NOMO-1 treated with dmso at 0.1 percent for 144 hours (cell line): Measurements from ENCODE around the gene SETD2.
"Not testable (repeated sequence)": the region's sequence is repeated elsewhere in the genome, so short reads cannot be mapped to it uniquely, and the experiment has no call there.

Experiments used
- DNase-seq: peaks from one replicate; lab custom pipeline; 2025; ENCODE audit not compliant: unreplicated experiment; lab: John Stamatoyannopoulos, UW

Gene SETD2, protein sequence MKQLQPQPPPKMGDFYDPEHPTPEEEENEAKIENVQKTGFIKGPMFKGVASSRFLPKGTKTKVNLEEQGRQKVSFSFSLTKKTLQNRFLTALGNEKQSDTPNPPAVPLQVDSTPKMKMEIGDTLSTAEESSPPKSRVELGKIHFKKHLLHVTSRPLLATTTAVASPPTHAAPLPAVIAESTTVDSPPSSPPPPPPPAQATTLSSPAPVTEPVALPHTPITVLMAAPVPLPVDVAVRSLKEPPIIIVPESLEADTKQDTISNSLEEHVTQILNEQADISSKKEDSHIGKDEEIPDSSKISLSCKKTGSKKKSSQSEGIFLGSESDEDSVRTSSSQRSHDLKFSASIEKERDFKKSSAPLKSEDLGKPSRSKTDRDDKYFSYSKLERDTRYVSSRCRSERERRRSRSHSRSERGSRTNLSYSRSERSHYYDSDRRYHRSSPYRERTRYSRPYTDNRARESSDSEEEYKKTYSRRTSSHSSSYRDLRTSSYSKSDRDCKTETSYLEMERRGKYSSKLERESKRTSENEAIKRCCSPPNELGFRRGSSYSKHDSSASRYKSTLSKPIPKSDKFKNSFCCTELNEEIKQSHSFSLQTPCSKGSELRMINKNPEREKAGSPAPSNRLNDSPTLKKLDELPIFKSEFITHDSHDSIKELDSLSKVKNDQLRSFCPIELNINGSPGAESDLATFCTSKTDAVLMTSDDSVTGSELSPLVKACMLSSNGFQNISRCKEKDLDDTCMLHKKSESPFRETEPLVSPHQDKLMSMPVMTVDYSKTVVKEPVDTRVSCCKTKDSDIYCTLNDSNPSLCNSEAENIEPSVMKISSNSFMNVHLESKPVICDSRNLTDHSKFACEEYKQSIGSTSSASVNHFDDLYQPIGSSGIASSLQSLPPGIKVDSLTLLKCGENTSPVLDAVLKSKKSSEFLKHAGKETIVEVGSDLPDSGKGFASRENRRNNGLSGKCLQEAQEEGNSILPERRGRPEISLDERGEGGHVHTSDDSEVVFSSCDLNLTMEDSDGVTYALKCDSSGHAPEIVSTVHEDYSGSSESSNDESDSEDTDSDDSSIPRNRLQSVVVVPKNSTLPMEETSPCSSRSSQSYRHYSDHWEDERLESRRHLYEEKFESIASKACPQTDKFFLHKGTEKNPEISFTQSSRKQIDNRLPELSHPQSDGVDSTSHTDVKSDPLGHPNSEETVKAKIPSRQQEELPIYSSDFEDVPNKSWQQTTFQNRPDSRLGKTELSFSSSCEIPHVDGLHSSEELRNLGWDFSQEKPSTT (N-terminal part only)

DNA sequence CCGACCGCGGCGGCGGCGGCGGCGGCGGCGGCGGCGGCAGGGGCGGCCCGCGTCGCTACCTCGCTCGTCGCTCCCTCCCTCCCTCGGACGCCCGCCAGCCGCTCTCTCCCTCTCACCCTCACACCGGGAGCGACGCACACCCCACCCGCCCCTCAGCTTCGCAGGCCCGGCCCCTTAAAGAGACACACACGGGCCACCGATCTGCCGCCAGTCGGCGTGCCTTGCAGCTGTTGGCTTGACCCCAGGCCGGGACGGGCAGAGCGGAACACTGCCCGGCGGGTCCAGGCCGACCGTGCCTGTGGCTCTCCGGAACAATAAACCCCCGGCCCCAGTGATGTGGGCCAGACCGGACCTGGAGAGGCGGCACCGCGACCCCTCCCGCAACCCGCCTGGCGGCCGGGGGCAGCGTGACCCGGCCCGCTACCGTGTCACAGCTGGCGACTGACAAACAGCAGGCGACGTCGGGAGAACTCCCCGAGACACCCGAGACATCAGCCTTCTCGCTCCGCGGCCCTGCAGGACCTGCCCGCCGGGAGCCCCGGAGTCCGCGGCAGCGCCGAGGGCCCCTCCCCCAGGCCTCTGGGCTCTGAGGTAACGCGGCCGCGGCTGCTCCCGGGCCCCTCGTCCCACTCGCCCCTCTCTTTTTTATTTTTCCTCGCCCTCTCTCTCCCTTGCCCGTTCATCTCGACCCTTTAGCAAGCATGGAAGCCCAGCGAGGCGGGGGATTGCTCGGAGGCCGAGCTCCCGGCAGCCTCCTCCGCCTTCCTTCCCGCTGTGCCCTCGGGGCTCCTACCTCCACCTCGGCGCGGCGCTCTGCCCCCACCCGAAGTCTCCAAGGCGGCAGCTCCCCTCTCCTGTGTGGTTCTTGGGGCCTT lies at the start of gene SETD2:
SETD2 (minus strand) TSS at position 107 of the 875 bp plus-strand sequence. CDS start 189 bp downstream, outside the sequence.
- DNase-seq: peak; percentile 89

DNA sequence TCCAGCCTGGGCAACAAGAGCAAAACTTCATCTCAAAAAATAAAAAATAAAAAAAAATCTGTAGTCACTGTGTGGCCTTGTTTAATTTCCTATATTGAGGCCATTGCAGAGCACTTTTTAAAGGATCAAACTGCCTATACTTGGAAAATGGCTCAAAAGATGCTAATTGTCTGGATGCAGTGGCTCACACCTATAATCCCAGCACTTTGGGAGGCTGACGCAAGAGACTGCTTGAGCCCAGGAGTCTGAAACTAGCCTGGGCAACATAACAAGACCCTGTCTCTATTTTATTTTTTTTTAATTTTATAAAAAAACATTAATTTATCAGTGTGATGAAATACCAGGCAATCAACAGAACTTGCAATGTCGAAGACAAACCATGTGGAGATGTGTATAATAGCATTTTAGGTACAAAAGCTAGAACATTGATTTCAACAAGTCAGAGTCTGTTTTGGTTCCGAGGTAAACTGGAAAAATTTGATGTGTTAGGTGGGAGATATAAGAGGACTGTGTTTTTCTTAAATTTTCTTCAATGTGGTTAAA lies 47.0 kb upstream of the SETD2 start:
- no peak for DNase-seq

DNA sequence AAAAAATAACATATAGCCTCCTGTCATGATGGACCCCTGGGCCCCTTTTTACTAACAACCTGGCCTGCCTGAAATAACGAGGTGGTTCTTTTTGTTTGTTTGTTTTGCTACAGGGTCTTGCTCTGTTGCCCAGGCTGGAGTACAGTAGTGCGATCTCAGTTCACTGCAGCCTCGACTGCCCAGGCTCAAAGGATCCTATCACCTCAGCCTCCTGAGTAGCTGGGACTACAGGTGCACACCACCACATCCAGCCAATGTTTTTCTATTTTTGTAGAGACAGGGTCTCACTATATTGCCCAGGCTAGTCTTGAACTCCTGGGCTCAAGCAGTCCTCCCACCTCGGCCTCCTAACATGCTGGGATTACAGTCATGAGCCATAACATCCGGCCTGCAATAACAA lies 42.1 kb upstream of the SETD2 start:
- DNase-seq: not testable (repeated sequence)

DNA sequence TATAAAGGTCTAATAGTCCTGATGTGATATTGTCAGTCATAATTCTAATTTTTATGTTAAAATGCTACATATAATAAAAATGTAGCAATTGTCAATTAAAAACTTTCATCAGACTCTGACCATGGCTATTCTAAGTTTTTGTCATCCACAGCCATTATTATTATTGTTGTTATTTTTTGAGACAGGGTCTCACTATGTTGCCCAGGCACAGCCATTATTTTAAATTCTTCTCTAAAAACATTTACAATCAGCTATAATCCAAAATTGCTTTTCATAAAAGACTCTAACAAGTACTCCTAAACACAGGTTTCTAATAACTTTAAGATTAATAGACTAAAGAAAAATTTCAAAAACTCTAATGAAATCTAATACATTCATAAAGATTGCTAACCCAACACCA lies 41.0 kb upstream of the SETD2 start:
- no peak for DNase-seq

DNA sequence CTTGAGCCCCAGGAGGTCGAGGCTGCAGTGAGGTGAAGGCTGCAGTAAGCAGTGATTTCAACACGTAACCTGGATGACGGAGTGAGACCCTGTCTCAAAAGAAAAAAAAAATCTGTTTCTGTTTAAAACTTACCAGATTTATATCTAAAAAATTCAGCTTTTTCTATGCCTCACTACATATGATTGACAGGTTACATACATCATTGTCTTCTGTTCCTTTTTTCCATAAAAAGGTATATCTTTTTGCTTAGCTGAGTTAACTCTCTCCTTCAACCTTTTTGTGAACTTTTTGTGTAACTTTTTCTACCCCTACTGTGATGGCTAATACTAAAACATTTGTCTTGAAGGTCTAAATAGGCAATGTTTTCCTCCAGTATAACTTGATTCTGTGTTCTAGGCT lies 38.6 kb upstream of the SETD2 start:
- DNase-seq: no peak

DNA sequence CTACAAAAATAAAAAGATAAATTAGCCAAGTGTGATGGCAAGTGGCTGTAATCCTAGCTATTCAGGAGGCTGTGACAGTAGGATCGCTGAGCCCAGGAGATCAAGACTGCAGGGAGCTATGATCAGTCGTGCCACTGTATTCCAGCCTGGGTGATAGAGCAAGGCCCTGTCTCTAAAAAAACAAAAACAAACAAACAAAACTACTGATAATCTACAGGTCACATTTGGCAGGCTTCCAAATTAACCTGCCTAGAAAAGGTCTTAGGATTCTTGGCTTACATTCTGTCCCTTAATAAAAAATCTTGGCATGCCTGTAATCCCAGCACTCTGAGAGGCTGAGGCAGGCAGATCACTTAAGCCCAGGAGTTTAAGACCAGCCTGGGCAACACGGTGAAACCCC lies 33.4 kb upstream of the SETD2 start:
- DNase-seq: no peak

DNA sequence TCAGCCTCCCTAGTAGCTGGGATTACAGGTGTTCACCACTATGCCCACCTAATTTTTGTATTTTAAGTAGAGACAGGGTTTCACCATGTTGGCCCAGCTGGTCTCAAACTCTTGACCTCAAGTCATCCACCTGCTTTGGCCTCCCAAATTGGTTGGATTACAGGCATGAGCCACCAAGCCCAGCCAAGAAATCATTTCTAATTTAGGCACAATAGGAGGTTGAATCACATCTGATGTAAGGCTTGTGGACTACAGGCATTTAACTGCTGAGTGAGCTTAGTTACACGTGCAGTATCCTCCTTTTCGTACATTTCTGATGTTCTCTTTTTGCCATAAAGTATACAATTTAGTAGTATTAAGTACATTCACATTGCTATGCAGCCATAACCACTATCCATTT lies 31.1 kb upstream of the SETD2 start:
- no peak for DNase-seq

DNA sequence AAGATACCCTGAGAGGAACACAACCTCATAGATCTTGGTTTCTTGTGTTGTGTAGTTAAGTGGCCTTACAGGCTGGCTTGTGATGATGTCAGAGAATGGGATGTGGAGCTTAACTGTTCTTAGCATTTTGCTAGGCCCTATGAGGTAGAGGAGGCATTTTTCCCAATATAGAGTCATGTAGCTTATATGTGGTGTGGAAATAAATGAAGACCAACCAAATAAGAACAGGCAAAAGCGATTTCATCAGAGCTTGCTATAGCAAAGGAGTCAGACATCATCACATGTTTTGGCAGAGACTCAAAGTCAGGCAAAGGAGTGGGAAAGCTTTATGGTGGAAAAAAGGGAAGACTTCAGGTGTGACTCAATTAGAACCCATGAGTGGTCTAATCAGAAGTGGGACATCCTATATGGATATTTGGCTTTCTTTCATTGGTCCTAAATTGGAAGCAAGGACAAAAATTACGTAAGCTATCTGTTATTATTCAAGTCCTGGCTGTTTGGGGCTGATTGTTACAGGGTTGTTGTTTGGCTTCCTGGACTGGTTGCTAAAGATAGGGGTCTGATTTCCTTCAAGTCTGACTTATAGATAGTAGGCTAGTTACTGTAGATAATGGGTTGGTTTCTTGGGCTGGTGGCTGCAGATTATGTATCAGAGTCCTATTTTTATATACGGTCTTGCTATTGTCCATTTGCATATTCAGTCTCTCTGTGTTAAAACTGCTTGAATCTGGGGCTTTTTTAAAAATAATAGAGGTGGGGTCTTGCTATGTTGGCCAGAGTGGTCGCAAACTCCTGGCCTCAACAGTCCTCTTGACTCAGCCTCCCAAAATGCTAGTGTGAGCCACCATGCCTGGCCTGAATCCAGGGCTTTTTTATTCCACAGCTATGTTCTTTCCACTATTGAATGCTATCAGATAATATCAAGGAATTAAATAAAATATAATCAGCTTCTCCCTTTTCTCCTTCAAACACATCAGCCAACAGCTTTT lies 30.3 kb upstream of the SETD2 start:
- no peak for DNase-seq

DNA sequence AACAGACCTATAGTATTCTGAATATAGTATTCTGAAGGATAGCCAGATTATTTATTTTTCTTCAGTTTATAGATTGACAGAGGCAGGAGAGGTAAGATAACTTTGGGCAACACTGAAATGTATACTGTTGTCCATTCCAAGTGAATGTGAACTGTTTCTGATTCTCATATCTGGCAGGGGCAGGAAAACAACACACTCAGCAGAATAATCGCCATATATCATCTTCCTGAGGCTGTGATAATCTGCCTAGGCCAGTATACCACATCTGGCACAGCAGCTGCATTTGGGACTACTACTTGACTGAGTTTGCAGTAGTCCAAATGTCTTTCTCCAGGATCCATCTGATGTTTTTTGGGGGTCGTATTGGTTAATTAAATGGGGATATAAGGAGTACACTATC lies 22.4 kb upstream of the SETD2 start:
- no peak for DNase-seq

DNA sequence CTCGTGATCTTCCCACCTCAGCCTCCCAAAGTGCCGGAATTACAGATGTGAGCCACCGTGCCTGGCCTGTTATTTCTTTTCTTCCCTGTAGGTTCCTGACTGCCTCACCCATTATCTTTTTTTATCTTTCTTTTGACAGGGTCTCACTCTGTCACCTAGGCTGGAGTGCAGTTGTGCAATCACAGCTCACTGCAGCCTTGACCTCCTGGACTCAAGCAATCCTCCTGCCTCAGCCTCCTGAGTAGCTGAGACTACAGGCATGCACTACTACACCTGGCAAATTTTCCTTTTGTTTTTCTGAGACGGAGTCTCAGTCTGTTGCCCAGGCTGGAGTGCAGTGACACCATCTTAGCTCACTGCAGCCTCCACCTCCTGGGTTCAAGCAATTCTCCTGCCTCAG lies 17.8 kb upstream of the SETD2 start:
- DNase-seq: not testable (repeated sequence)

DNA sequence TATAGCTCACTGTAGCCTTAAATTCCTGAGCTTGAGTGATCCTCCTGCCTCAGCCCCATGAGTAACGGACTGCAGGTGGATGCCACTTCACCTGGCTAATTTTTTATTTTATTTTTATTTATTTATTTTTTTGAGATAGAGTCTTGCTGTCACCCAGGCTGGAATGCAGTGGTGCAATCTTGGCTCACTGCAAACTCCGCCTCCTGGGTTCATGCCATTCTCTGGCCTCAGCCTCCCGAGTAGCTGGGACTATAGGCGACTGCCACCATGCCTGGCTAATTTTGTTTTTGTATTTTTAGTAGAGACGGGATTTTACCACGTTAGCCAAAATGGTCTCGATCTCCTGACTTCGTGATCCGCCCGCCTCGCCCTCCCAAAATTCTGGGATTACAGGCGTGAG lies 16.1 kb upstream of the SETD2 start:
- not testable (repeated sequence) for DNase-seq

DNA sequence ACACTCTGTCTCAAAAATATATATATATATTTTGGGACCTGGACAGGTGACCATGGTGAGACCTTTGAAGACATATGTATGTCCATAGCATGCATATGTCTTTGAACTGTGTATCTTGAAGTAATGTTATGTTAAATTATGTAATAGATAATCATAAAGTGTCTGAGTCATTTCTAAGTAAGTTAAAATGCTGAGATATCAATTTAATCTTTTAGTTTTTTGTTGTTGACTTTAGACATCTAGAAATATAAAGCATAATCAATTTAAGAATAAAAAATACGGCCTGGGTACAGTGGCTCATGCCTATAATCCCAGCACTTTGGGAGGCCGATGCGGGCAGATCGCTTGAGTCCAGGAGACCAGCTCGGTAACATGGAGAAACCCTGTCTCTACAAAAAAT lies 12.7 kb upstream of the SETD2 start:
- no peak for DNase-seq

DNA sequence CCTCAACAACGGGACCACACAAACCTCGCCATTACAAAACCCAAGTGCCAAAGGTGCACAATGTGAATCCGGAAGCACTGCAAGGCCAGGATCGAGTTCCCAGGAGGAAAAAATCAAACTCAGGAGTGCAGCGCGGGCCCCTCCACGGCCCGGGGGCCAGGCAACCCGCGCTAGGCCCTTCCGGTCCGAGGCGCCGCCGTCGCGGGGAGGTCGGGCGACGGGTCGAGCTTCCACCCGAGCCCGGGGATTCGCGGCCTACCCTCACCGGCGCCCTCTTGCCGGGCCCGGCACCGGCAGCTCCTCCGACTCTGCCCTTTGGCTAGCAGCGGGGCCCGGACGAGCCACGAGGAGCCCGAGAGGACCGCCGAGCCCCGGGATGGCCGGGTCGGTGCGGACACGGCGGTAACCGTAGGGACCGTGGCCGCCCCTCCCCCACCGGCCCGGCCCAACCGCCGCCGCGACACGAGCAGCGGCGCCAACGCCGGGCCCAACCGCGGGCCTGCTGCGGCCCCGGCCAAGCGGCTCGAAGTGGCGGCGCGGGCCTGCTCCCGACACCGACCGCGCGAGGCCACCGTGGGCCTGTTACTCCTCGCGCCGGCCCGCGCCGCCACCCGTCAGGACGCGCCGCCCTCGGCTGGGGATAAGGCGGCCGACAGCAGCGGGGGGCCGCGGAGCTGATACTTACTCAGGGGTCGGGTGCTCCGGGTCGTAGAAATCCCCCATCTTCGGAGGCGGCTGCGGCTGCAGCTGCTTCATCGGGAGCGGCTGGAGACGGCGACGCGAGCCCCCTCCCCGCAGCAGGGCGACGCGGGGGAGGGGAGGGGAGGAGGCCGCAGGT lies 525 bp downstream of the SETD2 start:
- peak; percentile 5 for DNase-seq

DNA sequence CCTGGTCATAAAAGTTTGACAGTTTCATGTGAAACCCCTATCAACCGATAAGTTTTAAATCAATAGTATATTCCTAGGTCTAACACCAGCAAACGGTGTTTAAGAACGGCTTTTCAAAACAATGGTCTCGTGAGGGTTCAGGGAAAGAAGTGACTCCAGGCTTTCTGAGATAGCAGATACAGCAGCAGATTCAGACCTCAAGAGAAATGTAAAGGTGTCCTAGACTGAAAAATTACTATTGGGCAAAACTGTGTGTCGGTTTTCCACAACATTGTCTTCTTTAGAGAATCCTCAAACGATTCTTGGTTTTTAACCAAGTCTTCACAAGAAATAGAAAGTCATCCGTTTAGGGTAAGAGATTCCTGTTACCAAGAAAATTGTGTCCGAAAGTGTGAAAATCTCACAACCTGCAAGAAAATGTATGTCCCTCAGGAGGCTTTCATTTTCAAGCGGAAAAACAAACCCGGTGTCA lies 1.2 kb downstream of the SETD2 start:
- no peak for DNase-seq

DNA sequence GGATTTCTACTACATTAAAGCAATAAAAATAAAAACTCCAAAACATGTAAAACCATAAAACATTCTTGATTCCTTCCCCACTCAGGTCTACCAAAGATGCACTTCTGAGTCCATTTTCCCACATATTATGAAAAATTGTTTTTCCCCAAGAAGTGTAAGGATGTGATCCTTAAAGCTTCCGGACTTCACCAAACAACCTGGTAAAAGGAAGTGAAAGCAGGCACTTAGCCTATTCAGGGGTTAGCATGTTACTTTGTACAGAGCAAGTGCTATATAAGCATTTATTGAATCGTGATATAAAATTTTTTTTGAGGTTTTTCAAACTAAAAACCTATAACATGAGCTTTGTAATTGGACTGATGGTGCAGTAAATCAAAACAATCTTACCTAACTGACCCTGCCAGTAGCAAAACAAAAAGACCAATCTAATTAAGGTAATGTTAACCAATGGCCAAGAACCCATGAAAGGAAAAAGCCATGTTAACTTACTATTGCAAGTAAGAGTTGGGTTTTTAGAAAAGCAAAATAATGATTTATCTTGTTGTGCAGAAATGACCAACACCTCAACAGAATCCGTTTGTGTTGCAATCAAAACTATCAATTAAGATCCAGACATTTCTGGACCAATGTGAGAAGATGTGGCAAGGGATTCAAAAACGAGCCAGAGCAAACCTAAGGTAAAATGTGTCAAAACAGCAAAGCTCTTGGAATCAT lies 1.8 kb downstream of the SETD2 start:
- DNase-seq: peak; percentile 27

DNA sequence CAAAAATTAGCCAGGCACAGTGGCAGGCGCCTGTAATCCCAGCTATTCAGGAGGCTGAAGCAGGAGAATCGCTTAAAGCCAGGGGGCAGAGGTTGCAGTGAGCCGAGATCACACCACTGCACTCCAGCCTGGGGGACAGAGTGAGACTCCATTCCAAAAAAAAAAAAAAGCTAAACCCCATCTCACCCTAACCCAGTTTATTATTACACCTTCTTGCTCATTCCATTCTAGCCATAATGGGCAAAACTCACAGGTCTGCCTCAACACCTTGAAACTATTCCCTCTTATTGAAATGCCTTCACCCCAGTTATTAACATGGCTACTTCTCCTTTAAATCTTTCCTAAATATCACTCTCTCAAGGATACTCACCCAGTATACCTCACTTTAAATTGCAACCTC lies 4.1 kb downstream of the SETD2 start:
- no peak for DNase-seq

DNA sequence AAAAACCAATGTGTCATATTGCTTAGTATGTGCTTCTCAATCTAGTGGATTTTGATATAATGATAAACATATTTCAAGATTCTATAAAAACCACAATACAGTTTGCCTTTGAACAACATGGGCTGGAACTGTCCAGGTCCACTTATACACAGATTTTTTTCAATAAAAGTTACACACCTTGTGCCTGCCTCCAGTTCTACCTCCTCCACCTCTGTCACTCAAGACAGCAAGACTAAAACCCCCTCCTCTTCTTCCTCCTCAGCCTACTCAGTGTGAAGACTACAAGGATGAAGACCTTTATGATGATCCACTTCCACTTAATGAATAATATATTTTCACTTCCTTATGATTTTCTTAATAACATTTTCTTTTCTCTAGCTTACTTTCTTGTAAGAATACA lies 5.7 kb downstream of the SETD2 start:
- DNase-seq: no peak
